ENCODE measurements around the gene LRRC49.
"Not testable (repeated sequence)": the region's sequence is repeated elsewhere in the genome, so short reads cannot be mapped to it uniquely, and the experiment has no call there.

Gene LRRC49

GRCh38 chr15:71004506-71004905 is 111.9 kb downstream of the LRRC49 start:
- not testable (repeated sequence) for DNase-seq

- no peak for DNase-seq
Observed at GRCh38 chr15:71005895-71006294, 113.3 kb downstream of the LRRC49 start.

GRCh38 chr15:71008250-71008870 is 115.7 kb downstream of the LRRC49 start:
- DNase-seq = no peak

- no peak for DNase-seq
Observed at GRCh38 chr15:71010472-71010871, 117.8 kb downstream of the LRRC49 start.

GRCh38 chr15:71010997-71011396 is 118.4 kb downstream of the LRRC49 start:
- no peak for DNase-seq

GRCh38 chr15:71011503-71012155 is 119.0 kb downstream of the LRRC49 start:
- no peak for DNase-seq

- DNase-seq = no peak
Observed at GRCh38 chr15:71013446-71013845, 120.8 kb downstream of the LRRC49 start.

GRCh38 chr15:71015342-71015741 is 122.7 kb downstream of the LRRC49 start:
- DNase-seq = no peak

GRCh38 chr15:71031232-71031631 is 138.6 kb downstream of the LRRC49 start:
- DNase-seq = not testable (repeated sequence)

GRCh38 chr15:71035478-71035877 is 142.9 kb downstream of the LRRC49 start:
- DNase-seq = not testable (repeated sequence)

- no peak for DNase-seq
Observed at GRCh38 chr15:71042356-71042922, 149.8 kb downstream of the LRRC49 start.

- DNase-seq = no peak
Observed at GRCh38 chr15:71043373-71043772, 150.7 kb downstream of the LRRC49 start.

- DNase-seq = no peak
Observed at GRCh38 chr15:71044006-71044405, 151.4 kb downstream of the LRRC49 start.

GRCh38 chr15:71046146-71046545 is 153.5 kb downstream of the LRRC49 start:
- not testable (repeated sequence) for DNase-seq

GRCh38 chr15:71048913-71049675 is 156.5 kb downstream of the LRRC49 start:
- DNase-seq = no peak

GRCh38 chr15:71049706-71050422 is 157.2 kb downstream of the LRRC49 start:
- no peak for DNase-seq

GRCh38 chr15:71050461-71050860 is 157.8 kb downstream of the LRRC49 start:
- no peak for DNase-seq

- no peak for DNase-seq
Observed at GRCh38 chr15:71051539-71051938, 158.9 kb downstream of the LRRC49 start.

- no peak for DNase-seq
Observed at GRCh38 chr15:71052356-71052755, 159.7 kb downstream of the LRRC49 start.

GRCh38 chr15:71054286-71054952 is 161.8 kb downstream of the LRRC49 start:
- no peak for DNase-seq

- DNase-seq = no peak
Observed at GRCh38 chr15:71055461-71055860, 162.8 kb downstream of the LRRC49 start.

- DNase-seq = no peak
Observed at GRCh38 chr15:71056111-71056510, 163.5 kb downstream of the LRRC49 start.

Data from stimulated activated naive CD4-positive, alpha-beta T cell treated with Interleukin-2 at 50 U/mL for 16 hours (primary cell).